Activated CD8-positive, alpha-beta memory T cell treated with anti-CD3 and anti-CD28 coated beads for 36 hours (primary cell): ENCODE data around the gene POLA1. TPM values are rescaled to one million over a fixed set of nuclear protein-coding genes. Genes with fewer than 3 reads are reported as not detected.

ENCODE experiments used
- CTCF ChIA-PET: fragments of 350-600 bp; sonication (Branson Sonifier 250); formaldehyde crosslinking; loops from one replicate; lab custom pipeline; 2021; ENCODE audit warnings: antibody characterized with exemption; lab: Charles Lee
- POLR2A ChIA-PET: fragments of 350-600 bp; sonication (Branson Sonifier 250); formaldehyde crosslinking; loops from one replicate; lab custom pipeline; 2021; ENCODE audit warnings: antibody characterized with exemption; lab: Charles Lee
- total RNA-seq, 2 experiments: library from RNA; stranded (reverse); gene quantifications; one replicate each; pipeline ENCODE4 v1.2.3, GENCODE V29; 2021

The POLA1 gene
- total RNA-seq, 2 experiments from 2014 or later, result 46.7 to 49.1 TPM

DNA sequence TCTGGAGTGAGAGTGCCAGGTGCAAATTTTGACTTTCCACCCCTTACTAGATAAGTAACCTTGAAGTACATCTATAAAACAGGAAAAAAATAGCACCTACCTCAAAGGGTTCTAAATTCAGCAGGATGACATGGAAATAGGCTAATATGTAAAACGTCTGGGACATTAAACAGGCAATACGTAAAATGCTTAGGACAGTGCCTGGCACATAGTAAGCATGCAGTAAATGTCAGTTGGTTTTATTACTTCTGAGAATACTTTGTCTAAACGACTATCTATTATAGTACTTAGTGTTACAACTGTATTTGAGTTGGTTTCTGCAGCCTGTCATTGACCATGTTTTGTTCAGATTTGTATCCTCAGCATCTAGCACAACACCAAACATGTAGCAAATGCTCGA is 251.3 kb downstream of the POLA1 start:
- CTCF ChIA-PET, result no interaction called here
- POLR2A ChIA-PET, result no interaction called here

DNA sequence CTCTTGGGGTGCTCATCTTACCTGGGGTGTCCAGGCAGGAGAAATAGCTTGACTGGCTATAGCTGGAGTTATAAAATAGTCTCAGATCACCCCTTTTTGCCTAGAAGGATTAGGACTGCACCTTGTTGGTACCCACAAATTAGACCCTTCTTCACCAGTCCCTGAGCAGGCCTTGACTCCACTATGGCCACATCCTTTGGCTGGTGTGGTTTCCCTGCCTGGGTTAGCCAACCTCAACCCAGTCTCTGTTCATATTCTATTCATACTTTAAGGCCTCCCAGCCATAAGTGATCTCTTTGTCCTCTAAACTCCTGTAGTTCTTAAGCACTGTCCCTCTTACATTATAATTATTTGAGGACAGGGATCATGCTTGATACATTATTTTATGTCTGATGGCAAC is 252.7 kb downstream of the POLA1 start:
- ChIA-PET CTCF (no interaction called here), POLR2A (no interaction called here)

DNA sequence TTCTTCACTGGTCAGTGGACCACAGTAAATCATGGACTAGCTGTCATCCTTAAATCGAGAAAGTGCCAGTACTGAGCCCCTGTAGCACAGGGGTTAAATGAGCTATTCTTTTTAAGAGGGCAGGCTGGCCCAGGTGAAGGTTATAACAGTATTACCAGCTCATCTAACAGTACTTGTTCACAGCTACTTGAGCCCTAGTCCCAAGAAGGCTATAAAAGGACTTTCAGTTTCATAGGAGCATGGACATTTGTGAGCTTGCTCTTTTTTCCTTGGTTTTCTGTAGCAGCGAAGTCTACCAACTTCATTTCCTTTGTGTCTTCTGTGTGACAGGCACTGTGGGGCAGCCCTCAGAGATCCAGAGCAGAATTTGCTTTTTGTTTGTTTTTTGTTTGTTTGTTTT is 261.0 kb downstream of the POLA1 start:
- POLR2A ChIA-PET, result interaction anchor here (0.7 kb wide), 1 partner anchor 70 kb away, joined by 3 read pairs; no protein-coding TSS in a partner anchor
- CTCF ChIA-PET, result no interaction called here

DNA sequence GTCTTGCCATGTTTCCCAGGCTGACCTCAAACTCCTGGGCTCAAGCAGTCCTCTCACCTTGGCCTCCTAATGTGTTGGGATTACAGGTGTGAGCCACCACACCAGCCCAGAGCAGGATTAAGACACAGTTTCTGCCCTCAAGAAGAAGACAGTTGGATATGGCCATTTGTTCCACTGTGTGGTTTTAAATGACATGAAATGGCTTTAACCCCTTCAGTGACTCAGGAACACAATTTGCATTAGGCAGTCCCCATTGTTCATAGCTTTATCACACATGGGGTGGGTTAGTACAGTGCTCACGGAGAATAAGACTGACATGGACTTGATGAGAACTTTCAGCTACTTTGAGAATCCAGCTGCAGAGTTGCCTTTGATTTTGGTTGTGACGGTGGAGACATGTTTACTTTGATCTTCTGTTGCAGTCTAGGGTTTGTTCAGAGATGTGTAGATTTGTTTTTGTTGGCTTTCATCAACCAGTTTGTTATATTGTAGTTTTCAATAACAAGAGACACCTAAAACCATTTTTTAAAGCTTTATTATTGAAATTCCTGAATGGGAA is 261.7 kb downstream of the POLA1 start:
- ChIA-PET POLR2A (no interaction called here), CTCF (no interaction called here)

DNA sequence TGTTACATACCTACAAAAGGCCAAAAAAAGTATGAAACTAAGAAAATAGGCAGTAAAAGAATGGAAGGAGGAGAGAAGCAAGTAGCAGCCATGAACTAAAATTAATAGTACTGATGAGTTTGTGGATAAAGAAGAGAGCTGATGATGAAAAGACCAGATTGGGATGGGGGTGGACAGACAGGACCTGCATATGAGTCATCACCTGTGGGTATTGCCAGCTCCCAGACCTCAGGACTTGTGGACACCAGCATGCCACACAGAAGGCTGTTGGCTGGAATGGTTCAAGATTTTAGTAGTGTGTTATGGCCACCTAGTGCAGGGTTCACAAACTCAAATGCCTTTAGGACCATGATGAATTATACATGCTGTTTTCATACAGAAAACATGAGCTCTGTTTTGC is 263.1 kb downstream of the POLA1 start:
- CTCF ChIA-PET, result no interaction called here
- POLR2A ChIA-PET, result no interaction called here

DNA sequence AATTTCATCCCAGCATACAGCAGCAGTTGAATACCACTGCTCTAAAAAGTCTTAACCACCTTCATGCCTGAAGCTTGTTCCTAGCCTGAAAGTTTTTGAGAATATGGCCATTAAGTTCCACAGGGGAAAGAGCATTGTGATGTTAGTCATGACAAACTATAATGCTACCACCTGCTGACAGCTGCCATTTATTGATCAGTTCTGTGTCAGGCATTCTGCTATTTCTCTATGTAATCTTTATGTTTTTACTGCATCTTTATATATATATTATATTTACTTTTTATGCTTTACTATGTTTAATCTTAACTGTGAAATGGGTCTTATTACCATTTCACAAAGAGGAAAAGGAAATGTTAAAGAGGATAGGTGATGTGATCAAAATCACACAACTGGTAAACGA is 268.1 kb downstream of the POLA1 start:
- POLR2A ChIA-PET, result no interaction called here
- CTCF ChIA-PET, result no interaction called here

DNA sequence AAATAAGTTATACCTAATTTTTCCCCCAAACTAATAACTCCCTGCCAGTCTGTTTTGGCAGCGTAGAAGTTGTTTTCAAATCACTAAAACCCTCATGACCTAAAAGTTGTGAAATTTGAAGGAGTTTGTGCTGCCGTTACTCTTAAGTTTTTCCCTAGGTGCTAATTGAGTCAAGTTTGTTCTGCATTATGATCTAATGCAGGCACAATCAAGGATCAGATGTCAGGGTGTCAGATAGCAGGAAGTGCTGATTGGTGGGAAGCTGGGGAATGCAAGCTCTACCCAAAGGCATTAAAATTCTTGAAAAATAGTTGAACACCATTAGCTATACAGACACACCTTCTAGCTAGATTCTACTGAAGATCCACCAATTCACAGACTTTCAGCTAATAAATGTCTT is 270.1 kb downstream of the POLA1 start:
- ChIA-PET CTCF (no interaction called here), POLR2A (no interaction called here)

DNA sequence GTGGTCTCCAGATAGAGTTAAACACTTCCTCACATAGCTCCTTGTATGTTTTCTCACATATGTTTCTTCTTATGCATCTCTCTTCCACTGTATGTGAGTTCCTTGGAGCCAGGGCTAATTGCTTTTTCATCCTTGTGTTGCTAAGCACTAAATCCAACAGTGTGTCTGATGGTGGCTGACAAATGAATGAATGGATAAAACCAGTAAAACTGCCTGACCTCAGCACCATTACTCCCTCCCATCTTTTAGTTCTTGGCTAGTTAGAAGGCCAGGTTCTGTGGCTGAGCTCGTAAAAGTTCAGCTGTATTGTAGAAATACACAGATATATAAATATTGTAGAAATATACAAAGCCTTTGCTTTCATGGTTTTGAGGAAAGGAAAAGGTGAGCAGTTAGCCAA is 271.7 kb downstream of the POLA1 start:
- ChIA-PET POLR2A (no interaction called here), CTCF (no interaction called here)

DNA sequence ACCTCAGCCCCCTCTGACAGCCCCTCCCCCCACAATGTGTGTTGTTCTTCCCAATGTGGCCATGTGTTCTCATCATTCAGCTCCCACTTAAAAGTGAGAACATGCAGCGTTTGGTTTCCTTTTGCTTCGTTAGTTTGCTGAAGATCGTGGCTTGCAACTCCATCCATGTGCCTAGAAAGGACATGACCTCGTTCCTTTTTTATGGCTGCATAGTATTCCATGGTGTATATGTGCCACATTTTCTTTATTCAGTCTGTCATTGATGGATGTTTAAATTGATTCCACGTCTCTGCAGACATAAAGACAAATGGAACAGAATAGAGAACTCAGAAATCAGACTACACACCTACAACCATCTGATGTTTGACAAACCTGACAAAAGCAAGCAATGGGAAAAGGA is 276.1 kb downstream of the POLA1 start:
- CTCF ChIA-PET, result no interaction called here
- POLR2A ChIA-PET, result no interaction called here

DNA sequence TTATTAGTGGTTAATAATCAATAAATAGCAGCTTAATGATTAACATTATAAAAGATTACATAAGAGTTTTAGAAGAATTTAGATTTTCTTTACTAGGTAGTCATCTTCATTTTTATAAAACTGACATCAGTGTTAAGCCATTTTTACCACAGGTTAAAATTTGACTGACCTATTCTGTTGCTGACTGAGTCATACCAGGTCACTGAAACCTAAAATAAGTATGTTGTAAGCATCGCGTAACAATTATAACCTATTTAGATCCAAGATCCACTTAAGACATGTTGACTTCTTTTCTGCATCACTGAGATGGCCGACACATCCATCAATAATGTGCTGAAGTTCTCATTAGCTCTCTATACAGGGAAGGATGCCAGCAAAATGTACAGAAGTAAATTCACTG is 285.4 kb downstream of the POLA1 start:
- CTCF ChIA-PET, result no interaction called here
- POLR2A ChIA-PET, result no interaction called here

DNA sequence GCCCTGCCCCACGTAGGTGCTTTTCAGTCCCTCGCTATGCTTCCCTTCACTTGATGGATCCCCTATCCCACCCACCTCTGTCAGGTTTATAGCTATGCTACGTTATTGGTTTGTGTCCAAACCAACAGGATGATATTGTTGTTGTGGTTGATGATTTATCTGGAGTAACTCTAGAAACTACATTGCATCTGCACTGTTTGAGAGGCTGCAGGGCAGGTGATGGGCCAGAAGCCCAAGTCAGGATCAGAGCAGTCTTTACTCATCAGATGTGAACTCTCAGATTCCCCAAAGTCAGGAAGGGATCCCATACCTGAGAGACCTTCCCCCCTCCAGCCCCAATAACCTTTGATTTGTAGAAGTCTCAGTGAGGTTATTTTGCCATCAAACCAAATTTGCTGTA is 287.3 kb downstream of the POLA1 start:
- POLR2A ChIA-PET, result no interaction called here

DNA sequence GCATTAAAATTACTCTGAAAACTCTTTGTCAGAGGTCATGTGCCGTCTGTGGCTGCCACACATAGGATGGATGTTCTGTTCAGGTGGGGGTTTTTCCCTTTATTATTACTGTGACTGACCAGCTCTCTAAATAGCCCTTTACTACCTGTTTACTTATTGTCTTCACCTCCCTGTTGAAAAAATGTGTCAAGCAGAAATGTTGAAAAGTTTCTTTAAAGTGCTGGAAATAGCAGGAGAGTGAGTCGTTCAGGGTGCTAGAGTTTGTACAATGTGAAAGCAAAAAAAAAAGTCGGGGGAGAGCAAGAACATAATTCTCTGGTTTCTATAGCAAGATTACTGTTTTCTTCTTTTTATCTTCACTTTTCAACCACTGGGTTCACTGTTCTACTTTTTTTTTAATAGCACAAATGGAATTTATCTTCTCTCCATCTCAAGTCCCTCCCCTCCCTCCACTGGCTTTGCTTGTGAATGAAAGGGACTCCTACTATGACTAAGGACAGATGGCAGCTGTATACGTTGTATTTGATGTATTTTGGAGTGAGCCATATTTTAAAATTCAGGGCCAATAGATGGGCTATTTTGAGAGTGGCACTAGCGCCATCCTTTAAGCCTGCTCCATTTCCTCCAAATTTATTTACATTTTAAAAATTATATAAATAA is 288.7 kb downstream of the POLA1 start:
- POLR2A ChIA-PET, result no interaction called here
- CTCF ChIA-PET, result no interaction called here

More for the DNA sequence above, 287.3 kb downstream of the POLA1 start:
- CTCF ChIA-PET, result no interaction called here

DNA sequence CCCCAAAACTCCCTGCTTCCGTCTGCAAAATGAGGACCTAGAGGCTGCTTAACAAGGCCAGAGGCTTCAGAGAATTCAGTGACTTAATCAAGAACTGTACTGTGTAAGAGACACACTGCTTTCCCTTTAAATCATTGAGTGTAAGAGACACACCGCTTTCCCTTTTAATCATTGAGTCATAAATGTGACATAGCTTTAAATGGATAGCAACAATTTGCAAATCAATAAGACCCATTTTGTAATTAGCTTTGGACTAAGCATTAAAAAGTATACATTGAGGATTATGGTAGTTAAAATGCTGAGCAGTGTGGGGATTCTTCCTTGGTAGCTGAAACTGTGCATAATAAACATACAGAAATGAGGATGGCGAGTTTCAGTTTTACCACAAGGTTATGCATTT is 290.2 kb downstream of the POLA1 start:
- ChIA-PET POLR2A (no interaction called here), CTCF (no interaction called here)

DNA sequence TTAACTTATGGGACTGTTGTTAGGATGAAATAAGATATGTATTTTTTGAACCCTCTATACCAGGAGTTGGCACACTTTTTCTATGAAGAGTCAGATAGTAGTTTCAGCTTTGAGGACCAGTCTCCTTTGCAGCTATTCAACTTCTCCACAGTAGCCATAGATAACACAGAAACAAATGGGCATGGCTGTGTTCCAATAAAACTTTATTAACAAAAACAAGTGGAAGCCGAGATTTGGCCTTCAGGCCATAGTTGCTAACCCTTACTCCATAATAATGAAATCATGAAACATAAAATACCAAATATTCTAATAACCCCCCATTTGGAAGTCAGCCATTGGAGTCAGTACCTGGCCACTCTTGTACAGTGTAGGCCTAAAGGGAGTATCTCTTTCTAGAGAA is 291.4 kb downstream of the POLA1 start:
- ChIA-PET CTCF (no interaction called here), POLR2A (no interaction called here)

DNA sequence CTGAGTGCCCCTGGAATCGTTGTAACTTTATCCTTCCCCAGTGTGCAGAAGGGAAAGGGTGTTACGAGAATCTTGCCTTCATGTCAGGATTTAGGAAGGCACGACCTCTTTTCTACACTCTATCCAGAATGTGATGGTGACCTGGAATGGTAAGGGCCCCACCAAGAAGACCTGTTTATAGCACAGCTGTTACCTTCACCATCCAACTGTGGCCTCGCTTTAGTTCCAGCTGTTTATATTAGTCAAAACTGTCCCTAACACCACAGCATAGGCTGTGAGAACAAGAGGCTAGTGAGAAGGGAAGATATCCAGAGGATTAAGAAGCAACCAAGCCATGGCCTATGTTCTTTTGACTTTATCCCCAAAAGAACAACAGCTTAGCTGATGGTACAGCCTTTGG is 294.0 kb downstream of the POLA1 start:
- POLR2A ChIA-PET, result no interaction called here
- CTCF ChIA-PET, result no interaction called here

DNA sequence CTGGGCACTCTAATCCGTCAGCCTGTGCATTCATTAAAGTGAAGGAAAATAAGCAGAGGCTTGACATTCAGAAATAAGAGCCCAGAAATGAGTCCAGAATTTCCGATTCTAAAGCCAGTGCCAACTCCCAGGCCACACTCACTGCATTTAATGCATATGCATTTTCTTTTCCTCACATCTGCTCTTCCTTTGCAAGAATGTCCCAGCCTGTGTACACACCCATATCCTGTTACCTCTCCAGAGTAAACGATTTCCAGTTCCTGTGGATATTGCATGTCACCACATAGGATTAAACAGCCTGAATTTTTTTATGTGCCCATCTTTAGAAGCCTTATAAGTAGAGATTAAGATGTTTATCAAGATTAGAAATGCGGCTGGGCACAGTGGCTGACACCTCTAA is 294.6 kb downstream of the POLA1 start:
- ChIA-PET CTCF (no interaction called here), POLR2A (no interaction called here)

DNA sequence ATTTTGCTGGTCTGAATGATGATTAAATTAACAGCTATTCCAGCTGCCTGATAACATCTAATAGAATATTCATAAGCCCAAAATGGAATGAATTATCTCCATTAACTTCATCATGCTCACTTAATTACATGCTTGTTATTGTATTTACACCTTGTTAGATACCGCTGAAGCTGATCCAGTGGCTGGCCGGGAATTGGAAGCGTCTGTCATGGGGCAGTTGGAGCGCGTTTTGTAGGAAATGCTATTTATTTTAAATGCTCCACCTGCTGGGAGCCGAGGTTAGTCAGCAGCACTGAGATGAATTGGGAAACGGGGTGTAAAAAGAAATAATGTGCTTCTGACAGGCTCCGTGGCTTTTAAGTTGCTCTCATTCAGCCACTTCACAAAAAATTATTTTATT is 296.8 kb downstream of the POLA1 start:
- ChIA-PET POLR2A (no interaction called here), CTCF (no interaction called here)

DNA sequence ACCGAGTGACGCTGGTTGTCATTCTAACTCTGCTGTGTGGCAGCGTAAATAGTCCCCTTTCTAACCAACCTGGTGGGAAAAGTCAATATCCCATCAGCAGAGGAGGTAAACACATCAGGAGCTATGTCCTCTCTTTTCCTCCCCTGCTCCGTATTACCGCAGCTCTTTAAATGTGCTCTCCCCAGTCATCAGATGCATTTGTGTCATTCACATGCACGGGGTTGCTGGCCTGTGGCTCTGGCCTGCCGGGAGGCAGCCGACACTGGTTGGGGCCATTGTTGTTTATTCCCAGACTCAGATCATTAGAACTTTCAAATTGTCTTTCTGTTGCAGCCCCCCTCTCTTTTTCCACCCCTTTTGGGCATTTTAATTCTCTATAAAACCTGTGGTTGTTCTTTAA is 300.2 kb downstream of the POLA1 start:
- POLR2A ChIA-PET, result no interaction called here
- CTCF ChIA-PET, result no interaction called here

DNA sequence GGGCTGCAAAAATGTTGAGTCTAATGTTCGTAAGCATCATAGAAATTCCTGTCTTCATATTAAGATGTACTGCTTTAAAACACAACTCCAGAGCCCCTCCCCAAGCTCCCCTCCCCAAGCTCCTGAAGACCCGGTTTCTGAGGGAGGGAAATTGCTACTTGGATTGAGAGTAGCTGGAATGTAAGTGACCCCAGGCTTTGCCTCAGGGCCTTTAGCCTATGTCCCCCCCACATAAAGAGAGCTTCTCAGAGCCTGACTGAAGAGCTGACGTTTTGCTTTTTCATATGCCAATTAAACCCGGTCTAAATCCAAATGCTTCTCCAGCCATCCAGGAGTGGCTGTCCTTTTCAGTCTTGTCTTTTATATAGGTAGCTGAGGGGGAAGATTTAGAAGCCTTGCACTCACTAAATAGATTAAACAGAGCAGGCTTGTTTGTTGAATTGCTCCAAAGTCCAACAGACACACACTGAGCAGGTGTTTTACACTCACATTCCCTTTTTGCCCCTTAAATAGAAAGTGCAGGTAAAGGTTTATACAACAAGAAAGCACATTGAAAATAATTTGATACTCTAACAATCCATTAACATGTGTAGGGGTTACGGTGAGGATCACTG is 302.5 kb downstream of the POLA1 start:
- CTCF ChIA-PET, result no interaction called here

DNA sequence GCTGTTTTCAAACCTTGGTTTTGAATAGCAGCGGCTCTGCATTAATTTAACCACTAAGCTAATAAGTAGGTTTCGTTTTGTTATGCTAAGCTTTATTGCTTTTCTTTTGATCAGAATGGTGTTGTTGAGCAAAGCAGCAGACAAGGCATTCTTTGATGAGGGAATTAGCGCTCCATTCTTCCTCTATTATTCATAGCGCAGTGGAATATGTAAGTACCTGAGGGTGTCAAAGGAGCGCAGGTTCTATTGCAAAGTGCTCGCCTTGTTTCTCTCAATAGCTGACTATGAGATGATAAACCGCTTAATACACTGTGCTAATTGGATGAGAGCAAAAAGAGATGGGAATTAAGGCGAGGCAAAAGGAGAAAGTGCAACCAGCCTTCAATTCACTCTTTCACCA is 305.8 kb downstream of the POLA1 start:
- POLR2A ChIA-PET, result no interaction called here
- CTCF ChIA-PET, result no interaction called here

More for the DNA sequence above, 302.5 kb downstream of the POLA1 start:
- POLR2A ChIA-PET, result no interaction called here
